ENCODE data around the gene RNF141.

DNA sequence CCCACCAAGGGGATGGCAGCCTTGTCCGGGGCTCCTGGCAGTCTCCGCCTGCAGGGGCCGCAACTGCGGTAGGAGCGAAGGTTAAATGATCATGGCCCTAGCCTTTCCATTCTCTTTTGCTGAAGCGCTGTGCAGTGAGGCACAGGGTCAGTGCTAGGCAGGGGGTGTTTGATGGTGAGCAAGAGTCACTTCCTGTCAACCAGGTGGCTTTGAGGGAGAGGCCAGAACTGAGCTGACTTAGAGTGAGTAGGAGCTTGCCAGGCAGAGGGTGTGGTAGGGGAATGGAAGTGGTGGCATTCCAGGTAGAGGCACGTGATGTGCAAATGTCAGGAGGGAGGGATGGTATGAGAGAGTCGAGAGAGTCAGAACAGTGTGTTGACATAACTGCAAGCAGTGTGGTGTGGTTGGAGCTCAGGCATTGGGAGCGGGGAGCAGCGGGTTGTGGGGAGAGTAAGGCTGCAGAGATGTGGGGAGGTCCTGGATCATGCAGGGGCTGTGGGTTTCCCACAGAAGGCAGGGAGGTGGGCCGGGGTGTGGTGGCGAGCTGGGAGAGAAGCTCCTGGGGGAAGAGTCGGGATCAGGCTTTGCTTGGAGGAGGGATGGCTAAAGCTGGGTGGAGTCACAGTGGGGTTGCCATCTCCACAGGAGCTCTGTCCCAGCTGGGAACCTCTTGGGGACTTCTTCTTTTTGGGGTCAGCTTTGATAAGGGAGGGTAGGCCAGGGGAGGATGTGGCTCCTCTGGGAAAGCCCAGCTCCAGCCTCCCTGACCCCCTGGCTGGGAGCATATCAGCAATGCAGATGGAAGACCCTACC, 52.7 kb downstream of the RNF141 start:
- TF ChIP-seq POLR2AphosphoS5 (IDR thresholded peaks at IDR 0.05; ENCODE audit: borderline replicate concordance, low read depth, low read length) = no peak
- no peak for TF ChIP-seq EZH2 (IDR thresholded peaks at IDR 0.05)

All from SK-N-MC (cell line).